ENCODE results near the gene STEAP2.

- TF ChIP-seq CTCF (IDR thresholded peaks at IDR 0.05; ENCODE audit: low read depth, low read length, poor library complexity, severe bottlenecking) (no peak), EZH2phosphoT487 (IDR thresholded peaks at IDR 0.05; ENCODE audit: borderline replicate concordance, low read length) (no peak)
Observed at GRCh38 chr7:90210475-90210874, 1.1 kb upstream of the STEAP2 start.
